LNCaP clone FGC (cell line): ENCODE measurements around the gene ZNF580.

Experiments
- DNase-seq: peaks from one replicate; pipeline ENCODE4 v3.0.0-alpha.2; 2011; ENCODE audit warnings: low read depth
- H3K4me3 ChIP-seq: 2 replicates; pipeline ENCODE4 v1.5.1; 2011; ENCODE audit warnings: mild to moderate bottlenecking, low read depth, low read length, control low read depth
- TF ChIP-seq, protein P1 (sequence below): IDR thresholded peaks from 2 replicates; pipeline ENCODE4 v1.5.1; 2012; ENCODE audit warnings: mild to moderate bottlenecking; ENCODE audit not compliant: control insufficient read depth, insufficient read depth; ENCODE audit errors: extremely low read depth

Gene ZNF580

DNA sequence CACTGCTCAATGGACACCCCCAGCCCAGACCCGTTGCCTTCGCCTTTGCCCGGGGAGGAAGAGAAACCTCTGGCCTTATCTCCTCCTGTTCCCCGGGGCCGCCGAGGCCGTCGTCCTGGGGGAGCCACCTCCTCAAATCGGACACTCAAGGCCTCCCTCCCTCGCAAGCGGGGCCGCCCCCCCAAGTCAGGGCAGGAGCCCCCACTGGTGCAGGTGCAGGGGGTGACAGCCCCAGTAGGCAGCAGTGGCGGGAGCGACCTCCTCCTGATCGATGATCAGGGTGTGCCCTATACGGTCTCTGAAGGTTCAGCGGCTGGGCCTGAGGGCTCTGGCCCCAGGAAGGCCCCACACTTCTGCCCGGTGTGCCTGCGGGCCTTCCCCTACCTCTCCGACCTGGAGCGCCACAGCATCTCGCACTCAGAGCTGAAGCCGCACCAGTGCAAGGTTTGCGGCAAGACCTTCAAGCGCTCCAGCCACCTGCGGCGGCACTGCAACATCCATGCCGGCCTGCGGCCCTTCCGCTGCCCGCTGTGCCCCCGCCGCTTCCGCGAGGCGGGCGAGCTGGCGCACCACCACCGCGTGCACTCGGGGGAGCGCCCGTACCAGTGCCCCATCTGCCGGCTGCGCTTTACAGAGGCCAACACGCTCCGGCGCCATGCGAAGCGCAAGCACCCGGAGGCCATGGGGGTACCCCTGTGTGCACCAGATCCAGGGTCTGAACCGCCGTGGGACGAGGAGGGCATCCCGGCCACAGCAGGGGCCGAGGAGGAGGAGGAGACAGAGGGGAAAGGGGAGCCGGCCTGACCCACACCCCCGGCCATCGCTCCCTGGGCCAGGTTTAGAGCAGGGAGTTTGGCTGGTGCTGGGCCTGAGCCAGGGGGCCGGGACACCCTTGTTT lies 38.4 kb upstream of the ZNF580 start:
- DNase-seq, result no peak
- TF ChIP-seq, protein P1, sequence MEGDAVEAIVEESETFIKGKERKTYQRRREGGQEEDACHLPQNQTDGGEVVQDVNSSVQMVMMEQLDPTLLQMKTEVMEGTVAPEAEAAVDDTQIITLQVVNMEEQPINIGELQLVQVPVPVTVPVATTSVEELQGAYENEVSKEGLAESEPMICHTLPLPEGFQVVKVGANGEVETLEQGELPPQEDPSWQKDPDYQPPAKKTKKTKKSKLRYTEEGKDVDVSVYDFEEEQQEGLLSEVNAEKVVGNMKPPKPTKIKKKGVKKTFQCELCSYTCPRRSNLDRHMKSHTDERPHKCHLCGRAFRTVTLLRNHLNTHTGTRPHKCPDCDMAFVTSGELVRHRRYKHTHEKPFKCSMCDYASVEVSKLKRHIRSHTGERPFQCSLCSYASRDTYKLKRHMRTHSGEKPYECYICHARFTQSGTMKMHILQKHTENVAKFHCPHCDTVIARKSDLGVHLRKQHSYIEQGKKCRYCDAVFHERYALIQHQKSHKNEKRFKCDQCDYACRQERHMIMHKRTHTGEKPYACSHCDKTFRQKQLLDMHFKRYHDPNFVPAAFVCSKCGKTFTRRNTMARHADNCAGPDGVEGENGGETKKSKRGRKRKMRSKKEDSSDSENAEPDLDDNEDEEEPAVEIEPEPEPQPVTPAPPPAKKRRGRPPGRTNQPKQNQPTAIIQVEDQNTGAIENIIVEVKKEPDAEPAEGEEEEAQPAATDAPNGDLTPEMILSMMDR, result no peak

DNA sequence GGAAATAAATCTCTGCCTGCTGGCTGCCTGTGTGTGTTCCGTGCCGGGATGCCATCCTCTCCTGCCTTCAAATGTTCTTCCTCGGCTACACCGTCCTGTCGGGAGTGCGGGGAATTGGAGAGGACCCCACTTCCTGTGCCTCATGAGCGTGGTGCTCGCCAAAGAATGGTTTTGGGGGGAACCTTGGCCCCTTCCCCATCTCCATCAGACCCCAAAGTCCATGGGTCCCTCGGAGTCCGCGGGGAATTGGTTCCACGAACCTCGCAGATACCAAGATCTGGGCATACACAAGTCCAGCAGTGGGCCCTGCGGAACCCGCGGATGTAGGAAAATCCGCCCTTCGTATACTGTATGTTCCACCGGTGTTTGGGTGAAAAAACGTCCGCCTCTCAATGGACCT lies 37.7 kb upstream of the ZNF580 start:
- H3K4me3 ChIP-seq, result no peak overlapping the region
- TF ChIP-seq, protein P1, result no peak

More for the DNA sequence above, 38.4 kb upstream of the ZNF580 start:
- no peak overlapping the region for H3K4me3 ChIP-seq

DNA sequence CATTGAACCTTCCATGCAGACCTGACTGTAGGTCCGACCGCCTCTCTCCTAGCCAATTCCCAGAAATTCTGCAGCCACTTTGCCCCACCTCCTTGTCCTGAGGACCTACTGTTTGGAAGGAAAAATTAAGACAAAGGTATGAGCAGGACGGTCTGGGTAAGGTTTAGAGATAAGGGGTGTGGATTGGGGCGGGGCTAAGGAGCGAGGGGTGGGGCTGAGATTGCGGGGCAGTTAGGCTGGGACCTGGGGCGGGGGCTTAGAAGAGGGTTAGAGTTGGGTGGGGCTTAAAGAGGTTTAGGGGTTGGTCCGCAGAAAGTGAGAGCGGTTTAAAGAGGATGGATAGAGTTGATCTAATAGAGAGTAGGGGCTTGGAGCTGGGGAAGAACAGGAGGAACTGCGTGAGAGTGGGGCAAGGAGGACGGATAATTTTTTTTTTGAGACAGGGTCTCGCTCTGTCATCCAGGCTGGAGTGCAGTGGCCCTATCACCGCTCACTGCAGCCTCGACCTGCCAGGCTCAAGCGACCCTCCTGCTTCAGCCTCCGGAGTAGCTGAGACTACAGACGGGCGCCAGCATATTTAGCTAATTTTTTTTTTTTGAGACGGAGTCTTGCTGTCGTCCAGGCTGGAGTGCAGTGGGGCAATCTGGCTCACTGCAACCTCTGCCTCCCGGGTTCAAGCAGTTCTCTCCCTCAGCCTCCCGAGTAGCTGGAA lies 37.1 kb upstream of the ZNF580 start:
- TF ChIP-seq, protein P1, result no peak
- no peak overlapping the region for H3K4me3 ChIP-seq
- no peak for DNase-seq

More for the DNA sequence above, 37.7 kb upstream of the ZNF580 start:
- no peak for DNase-seq

DNA sequence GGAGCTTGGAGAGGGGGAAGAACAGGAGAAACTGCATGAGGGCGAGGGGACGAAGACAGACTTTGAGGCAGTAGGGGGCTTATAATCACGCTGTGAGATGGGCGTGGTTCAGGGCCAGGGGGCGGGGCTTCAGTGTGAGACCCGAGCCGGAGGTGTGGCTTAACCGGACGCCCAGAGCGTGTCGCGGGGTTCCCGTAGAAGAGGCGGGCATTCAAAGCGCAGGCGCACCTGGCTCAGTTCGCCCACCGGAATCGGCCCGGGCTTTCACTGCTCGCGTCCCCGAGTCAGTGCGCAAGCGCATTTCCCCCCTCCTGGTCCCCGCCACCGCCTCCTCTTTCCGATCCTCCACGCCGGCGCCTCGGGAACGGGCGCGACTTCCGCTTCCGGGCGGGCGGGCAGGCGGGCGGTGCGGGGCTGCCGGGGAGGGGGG lies 35.6 kb upstream of the ZNF580 start:
- H3K4me3 ChIP-seq, result peak overlapping the region; percentile 96
- TF ChIP-seq, protein P1, result no peak
- DNase-seq, result peak; percentile 81

DNA sequence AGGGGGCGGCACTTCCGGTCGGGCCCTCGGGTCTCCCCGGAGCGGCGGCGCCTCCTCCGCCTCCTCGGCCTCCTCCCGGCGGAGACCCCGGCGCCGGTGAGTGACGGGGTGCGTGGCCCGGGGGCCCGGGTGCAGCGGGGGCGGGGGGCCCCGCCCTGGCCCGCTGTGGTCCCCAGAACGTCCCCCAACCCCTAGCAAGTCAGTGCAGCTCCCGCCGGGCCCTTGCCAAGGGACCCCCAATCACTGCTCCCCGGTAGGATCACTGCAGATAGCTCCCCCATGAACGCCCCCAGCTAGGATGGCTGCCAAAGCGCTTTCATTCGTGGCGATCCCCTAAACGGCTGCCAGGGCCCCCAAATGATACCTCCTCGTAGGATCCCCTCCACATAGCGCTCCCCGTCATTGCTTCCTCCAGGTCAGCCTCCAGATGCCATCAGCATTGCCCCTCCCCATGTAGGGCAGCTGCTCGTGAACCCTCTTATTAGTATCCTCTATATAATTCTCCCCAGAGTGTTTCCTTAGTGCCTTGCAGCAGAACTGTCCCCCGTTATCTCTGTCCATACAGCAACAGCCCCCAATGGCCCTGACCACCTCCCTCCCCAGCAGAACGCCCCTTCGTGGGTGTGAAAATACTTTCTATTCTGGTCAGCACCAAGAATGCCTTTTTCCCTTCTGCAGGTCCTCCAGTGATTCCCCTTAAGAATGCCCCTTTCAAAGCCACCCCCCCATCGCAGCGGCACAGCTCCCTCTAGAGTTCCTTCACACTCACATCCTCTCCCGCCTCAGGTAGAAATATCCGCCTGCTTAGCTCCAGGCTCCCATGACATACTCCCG lies 34.9 kb upstream of the ZNF580 start, which contains the start of gene ZNF865:
Gene ZNF865 (plus strand): TSS at position 11 of the 834 bp plus-strand sequence. CDS start 7,972 bp downstream, outside the sequence.
- TF ChIP-seq, protein P1, result peak; percentile 90
- DNase-seq, result peak; percentile 40
- H3K4me3 ChIP-seq, result peak within 1 kb of the TSS; percentile 96

DNA sequence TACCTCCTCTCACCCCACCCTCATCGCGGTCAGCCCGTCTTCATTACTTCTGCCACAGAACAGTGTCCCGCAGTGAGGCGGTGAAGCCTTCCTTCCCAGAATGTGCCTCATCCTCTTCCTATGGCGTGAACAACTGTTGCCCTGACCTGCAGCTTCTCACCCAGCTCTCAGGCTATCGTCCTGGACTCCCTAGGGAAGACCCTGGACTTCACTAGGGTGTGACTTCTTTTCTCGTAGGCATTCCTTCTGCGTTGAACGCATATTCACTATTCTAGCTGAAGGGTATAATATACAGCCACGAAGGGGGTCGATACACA lies 34.4 kb upstream of the ZNF580 start:
- TF ChIP-seq, protein P1, result no peak

More for the DNA sequence above, 34.4 kb upstream of the ZNF580 start:
- no peak for DNase-seq
- peak overlapping the region; percentile 96 for H3K4me3 ChIP-seq
